RWPE1 (cell line): ENCODE measurements around the gene ABCA5.

Experiments
- CTCF ChIA-PET: fragments of 350-600 bp; sonication (Branson Sonifier 250); formaldehyde crosslinking; extraction: SDS; loops from one replicate; lab custom pipeline; 2021; lab: Yijun Ruan, JAX
- POLR2A ChIA-PET: fragments of 400-600 bp; formaldehyde crosslinking; extraction: SDS; loops from one replicate; lab custom pipeline; 2020; ENCODE audit warnings: antibody characterized with exemption; ENCODE audit not compliant: low non-redundant PET; lab: Yijun Ruan, JAX
- DNase-seq: peaks from one replicate; pipeline ENCODE4 v3.0.0; 2012; ENCODE audit warnings: low spot score
- H3K27ac ChIP-seq: fragments of 450-650 bp; 2 replicates; pipeline ENCODE4 v1.5.1; 2017
- CTCF ChIP-seq: fragments of 450-650 bp; conservative IDR thresholded peaks from 2 replicates; pipeline ENCODE4 v1.5.1; 2017; ENCODE audit warnings: low read depth, mild to moderate bottlenecking

Gene ABCA5

GRCh38 chr17:69254187-69254586, 72.7 kb downstream of the ABCA5 start:
- CTCF ChIA-PET: interaction anchor here (0.5 kb wide), 1 partner anchor 72 kb away, joined by 3 read pairs; no protein-coding TSS in a partner anchor
- DNase-seq: no peak
- H3K27ac ChIP-seq: no peak overlapping the region
- TF ChIP-seq CTCF: no peak
- POLR2A ChIA-PET: no interaction called here

GRCh38 chr17:69250641-69251040, 76.3 kb downstream of the ABCA5 start:
- H3K27ac ChIP-seq: no peak overlapping the region
- POLR2A ChIA-PET: no interaction called here
- CTCF ChIA-PET: interaction anchor here (0.6 to 1.1 kb wide), 2 partner anchors 18 to 144 kb away, joined by 4 to 5 read pairs; no protein-coding TSS in a partner anchor
- no peak for DNase-seq
- no peak for TF ChIP-seq CTCF

GRCh38 chr17:69246726-69247375, 80.1 kb downstream of the ABCA5 start:
- CTCF ChIA-PET: interaction anchor here (0.5 to 1.6 kb wide), 7 partner anchors 9 to 713 kb away, joined by 3 to 5 read pairs (median 3); no protein-coding TSS in a partner anchor
- DNase-seq: peak; percentile 30
- POLR2A ChIA-PET: no interaction called here
- H3K27ac ChIP-seq: no peak overlapping the region
- peak; percentile 59 for TF ChIP-seq CTCF

- ChIA-PET POLR2A (no interaction called here), CTCF (interaction anchor here (1.0 to 1.6 kb wide), 3 partner anchors 38 to 712 kb away, joined by 3 read pairs; no protein-coding TSS in a partner anchor)
- no peak for TF ChIP-seq CTCF
- DNase-seq: no peak
- no peak overlapping the region for H3K27ac ChIP-seq
Measured at GRCh38 chr17:69246202-69246601, 80.7 kb downstream of the ABCA5 start.

- H3K27ac ChIP-seq: no peak overlapping the region
- POLR2A ChIA-PET: no interaction called here
- DNase-seq: no peak
- no peak for TF ChIP-seq CTCF
- CTCF ChIA-PET: no interaction called here
Measured at GRCh38 chr17:69245617-69246016, 81.3 kb downstream of the ABCA5 start.

- H3K27ac ChIP-seq: no peak overlapping the region
- TF ChIP-seq CTCF: no peak
- POLR2A ChIA-PET: no interaction called here
- no peak for DNase-seq
- CTCF ChIA-PET: interaction anchor here (0.6 to 1.6 kb wide), 3 partner anchors 276 to 587 kb away, joined by 3 to 13 read pairs (median 4); no protein-coding TSS in a partner anchor
Measured at GRCh38 chr17:69239611-69240600, 87.0 kb downstream of the ABCA5 start.
